ENCODE results near the gene SESN1.

The SESN1 gene

DNA sequence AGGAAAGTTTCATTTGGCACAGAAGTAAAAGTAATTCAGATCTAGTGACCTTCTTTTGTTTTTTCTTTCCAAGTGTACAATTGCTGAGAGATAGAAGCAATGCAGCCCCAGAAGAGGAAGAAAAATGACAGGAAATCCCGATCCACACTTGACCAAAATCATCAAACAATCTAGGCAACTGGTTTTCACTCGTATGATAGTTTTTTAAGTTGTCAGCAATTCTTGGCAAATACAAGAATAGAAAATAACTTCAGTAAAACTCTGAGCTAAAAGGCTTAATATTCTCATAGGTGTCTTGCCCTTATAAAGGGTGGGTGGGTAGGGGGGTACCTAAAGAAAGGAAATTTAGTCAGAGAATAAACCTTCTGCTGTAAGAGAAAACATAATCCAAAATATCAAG, 36.0 kb downstream of the SESN1 start:
- Mint-ChIP-seq H3K27ac (no peak overlapping the region), H3K4me1 (peaks cover 56% of the 10 kb centered on the region), H3K36me3 (peaks cover 4% of the 10 kb centered on the region), H3K4me3 (peak overlapping the region; percentile 12), H3K9me3 (no peaks in the 10 kb centered on the region)
- no peak for DNase-seq (ENCODE audit: low spot score in 2 of 2)
- ATAC-seq: no peak

DNA sequence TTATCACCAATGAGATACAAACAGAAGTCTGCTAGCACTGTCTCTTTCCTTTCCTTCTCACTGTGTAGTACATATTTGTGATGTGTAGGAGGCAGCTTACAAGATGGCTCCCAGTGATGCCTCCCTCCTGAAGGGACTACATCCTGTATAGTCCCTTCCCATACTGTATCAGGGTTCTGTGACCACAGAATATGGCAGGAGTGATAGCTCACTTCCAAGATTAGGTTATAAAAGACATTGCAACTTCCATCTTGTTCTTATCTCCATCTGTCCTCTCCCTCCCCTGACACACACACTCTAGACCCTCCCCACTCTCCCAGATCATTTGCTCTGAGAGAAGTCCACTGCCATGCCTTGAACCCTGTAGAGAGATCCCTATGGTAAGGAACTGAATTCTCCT, 38.0 kb downstream of the SESN1 start:
- DNase-seq (ENCODE audit: low spot score in 2 of 2) (no peak), ATAC-seq (no peak)
- Mint-ChIP-seq H3K4me1 (peaks cover 50% of the 10 kb centered on the region), H3K4me3 (no peak overlapping the region), H3K36me3 (peaks cover 4% of the 10 kb centered on the region), H3K27ac (peak overlapping the region; percentile 52), H3K9me3 (no peaks in the 10 kb centered on the region)

DNA sequence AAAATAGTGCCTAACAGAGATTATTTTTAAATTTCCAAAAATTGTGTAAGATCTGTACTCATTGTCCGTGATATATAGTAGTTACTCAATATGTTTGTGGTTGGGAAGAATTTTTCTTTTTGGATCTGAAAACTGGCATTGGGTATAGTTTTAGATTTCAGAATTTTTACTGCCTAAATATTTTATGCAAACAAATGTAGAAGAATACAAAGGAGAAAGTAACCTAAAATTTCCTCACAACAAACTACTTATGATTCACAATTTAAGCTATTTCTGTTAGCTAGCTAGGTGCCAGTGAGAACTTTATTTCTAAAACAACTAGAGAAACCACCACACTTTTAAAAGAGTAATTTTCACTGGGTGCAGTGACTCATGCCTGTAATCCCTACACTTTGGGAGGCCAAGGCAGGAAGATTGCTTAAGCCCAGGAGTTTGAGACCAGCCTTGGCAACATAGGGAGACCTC, 38.8 kb downstream of the SESN1 start:
- ATAC-seq (no peak), DNase-seq (ENCODE audit: low spot score in 2 of 2) (no peak)
- Mint-ChIP-seq H3K27ac (no peak overlapping the region), H3K4me3 (no peak overlapping the region), H3K9me3 (no peaks in the 10 kb centered on the region), H3K36me3 (peaks cover 4% of the 10 kb centered on the region), H3K4me1 (peaks cover 47% of the 10 kb centered on the region)

DNA sequence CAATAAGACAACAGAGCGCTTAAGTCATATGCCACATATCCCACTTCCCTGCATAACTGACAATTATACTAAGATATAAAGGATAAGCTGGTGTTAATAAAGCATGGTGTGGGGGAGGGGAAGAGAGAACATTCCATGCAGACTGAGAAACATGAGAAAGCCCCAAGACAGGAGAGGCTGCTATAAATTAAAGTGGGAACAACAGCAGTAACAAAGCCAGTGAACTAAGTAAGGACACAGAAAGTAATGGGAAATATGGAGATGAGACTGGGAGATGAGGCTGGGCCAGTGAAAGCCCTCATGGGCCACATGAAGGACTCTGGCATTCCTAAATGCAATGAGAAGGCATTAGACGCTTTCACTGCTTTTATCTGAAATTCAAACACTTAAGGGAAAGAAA, 41.3 kb downstream of the SESN1 start:
- no peak overlapping the region for H3K4me3 Mint-ChIP-seq
- no peak overlapping the region for H3K27ac Mint-ChIP-seq
- ATAC-seq: no peak
- peaks cover 35% of the 10 kb centered on the region for H3K4me1 Mint-ChIP-seq
- DNase-seq (ENCODE audit: low spot score in 2 of 2): no peak
- H3K9me3 Mint-ChIP-seq: peaks cover 2% of the 10 kb centered on the region
- peaks cover 4% of the 10 kb centered on the region for H3K36me3 Mint-ChIP-seq

DNA sequence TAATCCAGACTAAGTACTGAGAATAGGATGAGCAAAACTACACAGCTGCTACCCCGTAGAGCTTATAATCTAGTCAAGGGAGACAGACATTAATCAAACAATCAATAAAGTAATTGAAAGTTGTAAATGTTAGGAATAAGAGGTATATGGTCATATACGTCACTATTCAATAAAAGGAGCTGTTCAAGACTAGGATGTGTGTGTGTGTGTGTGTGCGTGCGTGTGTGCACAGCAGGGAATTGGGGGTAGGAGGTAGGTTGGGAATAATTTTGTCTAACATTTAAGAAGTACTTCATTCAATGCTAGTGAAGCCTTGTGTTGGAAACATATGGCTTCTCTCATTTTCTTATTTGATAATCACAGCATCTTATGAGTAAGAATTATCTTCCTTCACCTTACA, 41.8 kb downstream of the SESN1 start:
- H3K36me3 Mint-ChIP-seq: peaks cover 4% of the 10 kb centered on the region
- H3K27ac Mint-ChIP-seq: no peak overlapping the region
- H3K4me3 Mint-ChIP-seq: no peak overlapping the region
- DNase-seq (ENCODE audit: low spot score in 2 of 2) (no peak), ATAC-seq (no peak)
- H3K4me1 Mint-ChIP-seq: peaks cover 38% of the 10 kb centered on the region
- peaks cover 2% of the 10 kb centered on the region for H3K9me3 Mint-ChIP-seq

DNA sequence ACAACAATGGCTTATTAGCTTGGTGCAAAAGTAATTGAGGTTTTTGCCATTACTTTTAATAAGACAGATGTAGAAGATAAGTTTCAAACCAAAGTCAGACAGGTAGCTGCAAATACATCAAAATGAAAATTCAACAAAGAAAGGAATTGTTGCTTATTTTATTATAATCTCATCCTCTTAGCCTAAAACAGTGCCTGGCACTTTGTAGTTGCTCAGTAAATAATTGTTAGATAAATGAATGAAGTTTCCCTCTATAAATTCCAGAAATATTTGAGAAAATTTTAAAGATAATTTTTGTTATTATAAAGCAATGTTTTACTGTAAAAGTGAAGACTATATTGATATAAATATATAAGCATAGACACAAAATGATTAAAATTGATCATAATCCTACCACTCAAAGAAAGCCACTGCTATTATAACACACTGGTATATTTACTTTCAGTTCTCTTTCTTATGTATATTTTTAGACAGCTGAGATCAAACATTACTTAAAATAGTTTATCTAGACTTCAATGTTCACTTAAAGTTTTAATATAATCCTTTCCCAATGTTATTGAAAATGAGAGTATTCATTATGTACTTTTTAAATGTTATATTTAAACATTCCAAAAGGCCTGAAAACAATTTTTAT, 42.5 kb downstream of the SESN1 start:
- DNase-seq (ENCODE audit: low spot score in 2 of 2) (no peak), ATAC-seq (no peak)
- peaks cover 38% of the 10 kb centered on the region for H3K4me1 Mint-ChIP-seq
- H3K4me3 Mint-ChIP-seq: no peak overlapping the region
- H3K36me3 Mint-ChIP-seq: peaks cover 4% of the 10 kb centered on the region
- no peak overlapping the region for H3K27ac Mint-ChIP-seq
- H3K9me3 Mint-ChIP-seq: peaks cover 2% of the 10 kb centered on the region

DNA sequence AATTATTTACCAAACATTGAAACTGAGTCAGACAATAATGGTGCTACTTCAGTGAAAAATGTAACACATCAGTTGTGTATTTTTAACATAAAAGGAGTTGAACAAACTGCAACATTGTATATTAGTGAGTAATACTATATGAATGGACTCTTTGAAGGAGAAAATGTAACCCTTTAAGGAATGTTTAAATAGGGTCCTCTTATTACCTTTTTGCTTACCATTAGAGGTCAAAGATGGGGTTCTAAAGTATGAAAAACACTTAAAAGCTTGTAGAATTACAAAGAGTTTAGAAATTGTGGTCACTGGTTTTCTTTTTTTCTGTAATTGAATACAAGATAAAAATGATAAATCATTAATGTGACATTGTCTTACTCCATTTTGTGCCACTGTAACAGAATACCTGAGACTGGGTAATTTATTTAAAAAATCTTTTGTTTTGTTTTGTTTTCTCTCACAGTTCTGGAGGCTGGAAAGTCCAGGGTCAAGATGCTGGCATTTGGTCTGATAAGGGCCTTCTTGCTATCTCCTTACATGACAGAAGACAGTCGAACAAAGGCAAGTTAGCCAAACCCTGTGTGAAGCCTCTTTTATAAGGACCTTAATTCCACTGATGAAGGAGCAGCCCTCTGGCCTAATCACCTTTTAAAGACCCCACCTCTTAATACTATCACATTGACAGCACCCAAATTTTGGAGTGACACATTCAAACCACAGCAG, 43.2 kb downstream of the SESN1 start:
- H3K4me3 Mint-ChIP-seq: no peak overlapping the region
- H3K4me1 Mint-ChIP-seq: peaks cover 32% of the 10 kb centered on the region
- H3K27ac Mint-ChIP-seq: no peak overlapping the region
- ATAC-seq (no peak), DNase-seq (ENCODE audit: low spot score in 2 of 2) (no peak)
- H3K9me3 Mint-ChIP-seq: peaks cover 2% of the 10 kb centered on the region
- H3K36me3 Mint-ChIP-seq: peaks cover 4% of the 10 kb centered on the region

DNA sequence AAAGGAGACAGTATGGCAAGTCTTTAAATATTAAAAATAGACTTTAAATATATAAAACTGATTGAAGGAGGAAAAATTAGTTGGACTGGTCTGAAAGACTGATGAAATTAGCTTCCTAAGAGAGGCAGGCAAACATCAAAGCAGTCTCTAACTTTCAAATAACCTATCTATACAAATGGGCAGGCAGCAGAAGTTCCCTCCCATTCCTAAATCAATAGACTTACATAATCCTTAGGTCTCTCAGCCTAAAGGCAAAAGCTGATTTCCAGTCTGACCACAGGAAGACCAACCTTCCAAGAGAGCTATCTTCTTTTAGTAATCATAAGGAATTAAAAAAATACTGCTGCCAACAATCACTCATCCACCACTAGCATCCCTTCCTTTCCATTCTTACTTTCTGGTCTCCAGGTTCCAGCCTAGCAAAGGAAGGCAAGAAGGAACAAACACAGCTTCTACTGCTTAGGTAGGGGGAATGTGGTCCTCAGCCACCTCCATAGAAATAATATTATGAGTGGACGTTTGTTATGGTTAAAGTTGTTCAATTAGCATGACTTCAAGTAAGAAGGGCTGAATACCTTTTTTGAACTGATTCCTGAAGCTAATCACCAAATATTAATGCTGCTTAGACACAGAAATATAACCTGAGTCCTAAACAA, 44.1 kb downstream of the SESN1 start:
- Mint-ChIP-seq H3K9me3 (peaks cover 2% of the 10 kb centered on the region), H3K36me3 (peaks cover 4% of the 10 kb centered on the region), H3K27ac (no peak overlapping the region), H3K4me3 (no peak overlapping the region), H3K4me1 (peaks cover 26% of the 10 kb centered on the region)
- DNase-seq (ENCODE audit: low spot score in 2 of 2) (no peak), ATAC-seq (no peak)

DNA sequence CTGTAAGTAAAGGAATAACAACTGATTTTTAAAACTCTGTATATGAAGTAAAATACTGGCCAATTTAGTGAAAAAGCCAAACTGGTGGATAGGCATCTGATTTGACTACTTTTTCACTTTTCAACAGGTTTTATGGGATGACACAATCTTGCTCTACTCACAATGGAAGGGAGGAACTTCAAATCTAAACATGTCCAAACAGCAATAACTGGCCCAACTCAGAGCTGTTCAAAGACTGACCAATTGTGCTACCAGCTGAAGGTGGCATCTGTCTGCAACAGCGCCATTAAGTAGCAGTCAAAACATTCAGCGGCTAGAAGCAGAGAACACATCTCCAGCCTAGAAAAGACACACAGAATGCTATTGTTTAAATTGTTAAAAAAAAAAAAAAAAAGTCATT, 44.6 kb downstream of the SESN1 start:
- Mint-ChIP-seq H3K9me3 (peaks cover 2% of the 10 kb centered on the region), H3K27ac (no peak overlapping the region), H3K36me3 (no peaks in the 10 kb centered on the region), H3K4me3 (no peak overlapping the region), H3K4me1 (peaks cover 26% of the 10 kb centered on the region)
- no peak for DNase-seq (ENCODE audit: low spot score in 2 of 2)
- ATAC-seq: no peak

DNA sequence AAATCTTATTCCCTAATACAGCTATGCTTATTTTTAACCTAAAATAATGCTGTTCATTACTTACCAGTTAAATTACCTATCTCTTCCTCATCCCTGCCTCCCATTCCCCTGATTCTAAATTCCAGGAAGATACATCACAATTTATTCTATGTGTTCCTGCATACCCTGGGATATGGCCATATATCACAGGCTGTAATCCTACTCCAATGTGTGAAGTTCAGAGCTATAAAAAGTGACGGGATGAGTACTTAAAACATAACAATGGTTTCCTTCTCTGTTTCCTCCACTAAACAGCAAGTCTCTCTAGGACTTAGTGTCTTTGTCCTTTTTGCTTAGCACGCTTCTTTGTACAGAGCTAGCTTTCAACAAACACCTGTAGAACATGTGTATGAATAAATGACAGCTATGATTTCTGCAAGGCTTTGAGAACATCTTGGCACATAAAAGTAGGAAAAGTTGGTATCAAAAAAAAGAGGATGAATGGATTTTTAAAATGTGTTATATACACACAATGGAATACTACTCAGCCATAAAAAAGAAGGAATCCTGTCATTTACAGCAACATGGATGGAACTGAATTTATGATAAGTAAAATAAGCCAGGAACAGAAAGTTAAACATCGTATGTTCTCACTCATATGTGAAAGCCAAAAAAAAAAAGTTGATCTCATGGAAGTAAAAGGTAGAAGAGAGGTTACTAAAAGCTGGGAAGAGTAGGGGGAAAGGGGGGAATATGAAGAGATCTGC, 45.8 kb downstream of the SESN1 start:
- DNase-seq (ENCODE audit: low spot score in 2 of 2) (no peak), ATAC-seq (no peak)
- H3K27ac Mint-ChIP-seq: no peak overlapping the region
- peaks cover 2% of the 10 kb centered on the region for H3K9me3 Mint-ChIP-seq
- no peaks in the 10 kb centered on the region for H3K36me3 Mint-ChIP-seq
- H3K4me1 Mint-ChIP-seq: peaks cover 26% of the 10 kb centered on the region
- no peak overlapping the region for H3K4me3 Mint-ChIP-seq

DNA sequence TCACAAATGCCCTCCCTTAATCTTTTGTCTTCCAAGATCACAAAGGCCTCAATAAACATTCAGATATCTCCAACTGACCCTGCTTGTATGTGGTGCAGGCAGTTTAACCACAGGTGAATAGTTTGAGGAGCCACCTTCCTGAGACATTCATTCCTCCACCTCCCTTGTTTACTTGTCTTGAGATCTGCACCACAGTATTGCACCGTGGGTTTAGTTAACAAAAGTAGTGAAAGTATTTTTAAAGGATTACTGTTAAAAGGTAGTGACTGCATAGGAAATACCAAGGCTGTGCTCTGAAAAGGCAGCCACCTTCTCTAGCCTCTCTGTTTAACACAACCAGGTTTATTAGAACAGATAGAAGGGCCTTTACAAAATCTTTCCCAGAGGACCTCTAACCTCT, 46.5 kb downstream of the SESN1 start:
- peak; percentile 70 for ATAC-seq
- peaks cover 2% of the 10 kb centered on the region for H3K9me3 Mint-ChIP-seq
- peaks cover 22% of the 10 kb centered on the region for H3K4me1 Mint-ChIP-seq
- H3K4me3 Mint-ChIP-seq: no peak overlapping the region
- no peak overlapping the region for H3K27ac Mint-ChIP-seq
- H3K36me3 Mint-ChIP-seq: no peaks in the 10 kb centered on the region
- no peak for DNase-seq (ENCODE audit: low spot score in 2 of 2)

DNA sequence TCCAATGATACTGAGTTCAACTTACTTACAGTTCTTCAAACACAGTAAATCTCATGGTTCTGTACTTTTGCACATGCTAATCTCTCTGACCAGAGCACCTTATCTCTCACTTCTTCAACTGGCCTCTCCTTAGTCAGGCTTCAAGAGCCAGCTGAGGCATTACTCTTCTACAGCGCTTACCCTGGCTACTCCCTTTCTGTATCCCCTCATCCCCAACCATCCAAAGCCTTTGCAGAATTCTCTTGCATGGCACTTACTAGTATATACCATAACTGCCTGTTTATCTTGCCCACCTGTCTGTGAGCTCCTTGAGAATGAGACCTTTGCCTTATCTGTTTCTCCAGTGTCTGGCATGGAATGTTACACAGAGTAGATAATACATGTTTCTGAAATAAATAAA, 49.2 kb downstream of the SESN1 start:
- Mint-ChIP-seq H3K9me3 (peaks cover 2% of the 10 kb centered on the region), H3K4me1 (peaks cover 14% of the 10 kb centered on the region), H3K4me3 (no peak overlapping the region), H3K27ac (no peak overlapping the region), H3K36me3 (no peaks in the 10 kb centered on the region)
- no peak for DNase-seq (ENCODE audit: low spot score in 2 of 2)
- no peak for ATAC-seq

DNA sequence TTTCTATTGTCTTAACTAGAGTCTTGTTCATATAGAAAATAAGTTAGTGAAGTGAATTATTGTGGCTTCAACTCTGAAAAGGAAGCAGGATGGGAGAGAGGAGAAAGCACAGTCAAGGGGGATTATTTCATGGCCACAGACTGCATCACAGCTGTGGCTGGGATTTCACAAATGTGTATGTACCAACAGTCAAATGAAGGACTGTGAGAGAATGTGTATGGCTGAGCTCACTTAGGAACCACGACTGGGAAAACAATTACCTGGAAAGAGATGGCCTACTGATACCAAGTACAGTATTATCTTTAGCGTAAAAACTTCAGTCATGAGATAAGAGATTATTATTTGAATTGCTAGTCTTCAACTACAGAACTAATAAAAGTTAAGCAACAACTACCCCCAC, 54.9 kb downstream of the SESN1 start:
- Mint-ChIP-seq H3K4me3 (no peak overlapping the region), H3K36me3 (no peaks in the 10 kb centered on the region), H3K4me1 (peaks cover 33% of the 10 kb centered on the region), H3K27ac (no peak overlapping the region), H3K9me3 (no peaks in the 10 kb centered on the region)
- ATAC-seq (no peak), DNase-seq (ENCODE audit: low spot score in 2 of 2) (no peak)

DNA sequence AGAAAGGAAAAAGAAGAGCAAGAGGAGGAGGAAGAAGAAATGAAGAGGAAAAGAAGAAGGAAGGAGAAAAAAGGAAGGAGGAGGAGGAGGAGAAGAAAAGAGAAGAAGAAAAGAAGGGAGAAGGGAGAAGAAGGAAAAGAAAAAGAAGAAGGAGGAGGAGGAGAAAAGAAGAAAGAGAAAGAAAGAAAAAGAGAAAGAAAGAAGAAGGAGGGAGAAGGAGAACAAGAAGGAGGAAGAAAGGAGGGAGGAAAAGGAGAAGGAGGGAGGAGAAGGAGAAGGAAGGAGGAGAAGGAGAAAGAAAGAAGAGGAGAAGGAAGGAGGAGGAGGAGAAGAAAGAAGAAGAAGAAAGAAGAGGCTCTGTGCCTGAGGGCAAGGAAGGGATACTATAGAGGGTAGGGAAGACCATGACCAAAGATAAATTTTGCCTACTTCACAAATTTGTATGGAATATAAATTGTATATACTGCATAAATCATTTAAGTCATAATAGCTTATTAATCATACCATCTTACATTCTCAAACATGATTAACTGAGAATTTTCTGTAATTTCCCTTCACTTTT, 55.7 kb downstream of the SESN1 start:
- Mint-ChIP-seq H3K9me3 (no peaks in the 10 kb centered on the region), H3K36me3 (no peaks in the 10 kb centered on the region), H3K27ac (no peak overlapping the region), H3K4me1 (peaks cover 33% of the 10 kb centered on the region), H3K4me3 (no peak overlapping the region)
- ATAC-seq: no peak
- no peak for DNase-seq (ENCODE audit: low spot score in 2 of 2)

DNA sequence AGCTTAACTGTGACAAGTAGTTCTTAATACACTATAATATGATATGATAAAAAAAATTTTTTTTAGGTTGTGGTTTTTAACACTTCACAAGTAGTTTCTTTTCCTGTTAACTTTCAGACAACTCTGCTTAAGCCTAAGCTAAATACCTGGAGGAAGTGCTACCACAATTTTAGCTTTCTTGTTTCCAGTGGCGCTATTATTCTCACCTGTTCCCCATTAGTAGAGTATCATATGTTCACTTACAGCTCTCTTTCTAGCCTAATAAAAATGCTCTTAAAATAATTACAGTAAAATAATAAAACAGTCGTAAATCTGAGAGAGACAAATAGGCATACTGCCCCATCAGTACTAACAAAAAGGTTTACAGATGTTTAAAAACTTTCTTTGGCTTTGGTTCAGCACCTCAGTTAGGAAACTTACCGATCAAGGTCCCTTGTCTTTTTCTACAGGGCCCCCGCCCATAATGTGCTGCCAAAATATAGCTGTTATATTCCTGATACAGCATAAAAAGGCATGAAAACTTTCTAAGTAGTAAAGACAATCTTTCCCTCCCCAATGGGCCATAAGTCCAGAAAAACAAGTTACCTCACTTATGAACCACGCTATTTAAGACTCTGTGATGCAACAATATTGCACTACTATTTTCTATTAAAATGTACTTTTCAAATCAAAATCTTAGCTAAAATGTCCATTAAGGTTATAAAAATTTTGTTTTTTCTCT, 57.9 kb downstream of the SESN1 start:
- Mint-ChIP-seq H3K9me3 (no peaks in the 10 kb centered on the region), H3K4me1 (peaks cover 39% of the 10 kb centered on the region), H3K36me3 (no peaks in the 10 kb centered on the region), H3K4me3 (no peak overlapping the region), H3K27ac (peak overlapping the region; percentile 70)
- no peak for DNase-seq (ENCODE audit: low spot score in 2 of 2)
- ATAC-seq: no peak
